Ecto neural progenitor cell (in vitro differentiated cells): Measurements from ENCODE around the gene CCR3.

ENCODE experiments used
- DNase-seq: peaks from one replicate; pipeline ENCODE4 v3.0.0-alpha.2; 2018; ENCODE audit warnings: low spot score

Gene CCR3

GRCh38 chr3:46221938-46222337 lies 20.3 kb upstream of the CCR3 start:
- DNase-seq, result no peak

- DNase-seq, result no peak
Observed at GRCh38 chr3:46222435-46223161, 19.7 kb upstream of the CCR3 start.

GRCh38 chr3:46228260-46229242 lies 13.7 kb upstream of the CCR3 start:
- no peak for DNase-seq

- no peak for DNase-seq
Observed at GRCh38 chr3:46231323-46231722, 10.9 kb upstream of the CCR3 start.

GRCh38 chr3:46233194-46233593 lies 9.1 kb upstream of the CCR3 start:
- DNase-seq, result no peak

- DNase-seq, result no peak
Observed at GRCh38 chr3:46235425-46235824, 6.8 kb upstream of the CCR3 start.

- no peak for DNase-seq
Observed at GRCh38 chr3:46236294-46237054, 5.8 kb upstream of the CCR3 start.

GRCh38 chr3:46238386-46238785 lies 3.9 kb upstream of the CCR3 start:
- DNase-seq, result no peak

GRCh38 chr3:46239301-46239938 lies 2.8 kb upstream of the CCR3 start:
- DNase-seq, result no peak

- no peak for DNase-seq
Observed at GRCh38 chr3:46239952-46240351, 2.3 kb upstream of the CCR3 start.

GRCh38 chr3:46243560-46243959 lies 1.3 kb downstream of the CCR3 start:
- no peak for DNase-seq

- no peak for DNase-seq
Observed at GRCh38 chr3:46245146-46245545, 2.9 kb downstream of the CCR3 start.

GRCh38 chr3:46252980-46253379 lies 10.7 kb downstream of the CCR3 start:
- no peak for DNase-seq

- no peak for DNase-seq
Observed at GRCh38 chr3:46258525-46258924, 16.3 kb downstream of the CCR3 start.

GRCh38 chr3:46261926-46262594 lies 19.8 kb downstream of the CCR3 start:
- no peak for DNase-seq

GRCh38 chr3:46264002-46264401 lies 21.7 kb downstream of the CCR3 start:
- DNase-seq, result no peak

GRCh38 chr3:46266598-46266997 lies 24.3 kb downstream of the CCR3 start:
- DNase-seq, result no peak

- DNase-seq, result no peak
Observed at GRCh38 chr3:46269556-46269955, 27.3 kb downstream of the CCR3 start.

- DNase-seq, result no peak
Observed at GRCh38 chr3:46270474-46270873, 28.2 kb downstream of the CCR3 start.

- no peak for DNase-seq
Observed at GRCh38 chr3:46271209-46271745, 29.0 kb downstream of the CCR3 start.

- DNase-seq, result no peak
Observed at GRCh38 chr3:46272028-46272451, 29.8 kb downstream of the CCR3 start.
